CMK (cell line): Measurements from ENCODE around the gene TMPRSS13.

ENCODE experiments used
- DNase-seq: peaks from one replicate; pipeline ENCODE4 v3.0.0-alpha.2; 2010; ENCODE audit warnings: low read depth

TMPRSS13 gene

DNA sequence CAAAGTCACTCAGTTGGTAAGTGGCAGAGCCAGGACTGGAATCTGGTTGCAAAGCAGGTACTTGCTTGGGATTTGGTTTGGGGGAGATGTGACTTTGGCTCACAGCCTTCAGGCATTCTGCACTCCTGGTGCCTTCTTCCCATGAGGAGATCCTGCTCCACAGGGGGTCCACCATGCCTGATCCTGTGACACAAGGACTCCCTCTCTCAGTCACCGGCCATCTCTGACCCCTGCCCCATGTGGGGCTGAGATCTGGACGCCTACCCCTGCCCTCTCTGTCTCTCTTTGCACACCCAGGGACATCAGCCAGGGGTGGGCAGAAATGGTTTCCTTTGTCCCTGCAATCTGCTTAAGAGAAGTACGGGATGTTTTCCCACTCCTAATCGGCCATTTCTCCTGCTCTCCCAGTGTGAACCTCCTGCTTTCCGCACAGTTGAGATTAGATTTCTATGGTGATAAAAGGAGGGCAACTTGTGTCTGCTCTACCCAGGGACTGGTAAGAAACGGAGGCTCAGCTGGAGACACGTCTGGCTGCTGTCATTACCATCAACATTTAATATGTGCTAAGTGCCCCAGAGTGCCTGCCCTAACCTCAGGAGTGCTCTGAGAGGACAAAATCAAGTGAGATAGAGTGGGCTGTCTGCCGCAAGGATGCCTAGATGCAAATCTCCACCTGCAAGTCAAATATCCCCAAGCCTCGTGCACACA, 41.6 kb downstream of the TMPRSS13 start:
- no peak for DNase-seq

DNA sequence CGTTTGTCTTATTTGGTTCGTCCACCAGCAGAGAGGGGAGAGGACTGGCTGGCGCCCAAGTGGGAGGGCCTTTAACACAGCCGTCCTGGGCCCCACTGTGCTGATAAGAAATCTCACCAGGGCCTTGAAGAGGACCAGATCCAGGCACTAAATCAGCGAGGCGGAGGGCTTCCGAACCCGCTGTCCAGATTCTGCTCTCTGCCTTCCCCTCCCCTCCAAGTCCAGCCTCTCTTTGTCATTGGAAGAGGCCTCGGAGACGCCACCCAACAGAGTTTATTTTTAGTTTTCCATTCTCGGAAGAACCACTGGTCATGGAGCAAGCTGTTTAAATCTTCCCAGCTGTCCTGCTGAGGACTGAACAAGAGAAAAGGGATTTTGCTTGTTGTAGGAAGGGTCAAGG, 43.4 kb downstream of the TMPRSS13 start:
- no peak for DNase-seq

- DNase-seq: no peak
Measured at GRCh38 chr11:117884994-117885393, 44.2 kb downstream of the TMPRSS13 start.

- no peak for DNase-seq
Measured at GRCh38 chr11:117883063-117883462, 46.1 kb downstream of the TMPRSS13 start.

GRCh38 chr11:117882311-117882905, 46.8 kb downstream of the TMPRSS13 start:
- no peak for DNase-seq

GRCh38 chr11:117881217-117881616, 48.0 kb downstream of the TMPRSS13 start:
- no peak for DNase-seq

DNA sequence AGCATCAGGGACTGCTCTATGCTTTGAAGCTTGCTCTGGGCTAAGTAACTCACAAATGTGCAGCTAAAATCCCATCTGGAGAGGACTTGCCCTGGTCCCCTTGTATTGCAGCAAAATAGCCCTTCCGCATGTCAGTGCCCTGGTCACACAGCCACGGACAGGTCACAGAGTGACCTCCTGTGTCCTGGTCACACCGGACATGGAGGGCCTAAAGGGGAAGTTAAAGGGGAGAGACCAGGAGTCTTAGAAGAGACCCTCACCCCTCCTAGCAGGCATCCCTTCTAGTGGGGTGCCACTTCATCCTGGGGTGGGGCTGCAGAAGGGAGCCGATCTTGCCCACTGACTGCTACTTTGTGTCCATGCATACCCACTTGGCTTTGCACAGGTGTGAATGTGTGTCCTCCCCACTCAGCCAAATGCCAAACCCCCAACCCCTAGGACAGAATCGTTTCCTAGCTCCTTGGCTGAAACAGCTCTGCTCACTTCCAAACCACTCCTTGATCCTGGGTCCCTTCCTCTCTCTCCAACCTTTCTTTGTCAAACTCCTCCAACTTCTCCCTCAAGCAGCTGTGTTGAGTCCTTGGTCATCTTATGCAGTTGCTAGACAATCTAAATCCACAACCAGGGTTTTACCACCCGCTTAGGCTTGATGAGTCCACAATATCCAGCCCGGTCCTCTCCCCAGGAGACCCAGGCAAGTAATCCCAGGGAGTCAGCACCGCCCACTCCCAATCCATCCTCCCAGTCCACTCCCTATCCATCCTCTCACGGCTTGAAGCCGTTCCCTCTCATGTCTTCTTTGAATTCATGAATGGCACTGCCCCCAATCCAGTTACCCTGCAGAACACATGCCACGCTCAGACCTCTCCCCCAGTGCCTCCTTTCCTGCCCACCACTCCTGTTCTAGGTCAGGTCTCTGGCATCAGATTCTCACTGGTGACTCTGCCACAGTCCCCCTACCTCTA, 49.4 kb downstream of the TMPRSS13 start:
- DNase-seq: no peak

DNA sequence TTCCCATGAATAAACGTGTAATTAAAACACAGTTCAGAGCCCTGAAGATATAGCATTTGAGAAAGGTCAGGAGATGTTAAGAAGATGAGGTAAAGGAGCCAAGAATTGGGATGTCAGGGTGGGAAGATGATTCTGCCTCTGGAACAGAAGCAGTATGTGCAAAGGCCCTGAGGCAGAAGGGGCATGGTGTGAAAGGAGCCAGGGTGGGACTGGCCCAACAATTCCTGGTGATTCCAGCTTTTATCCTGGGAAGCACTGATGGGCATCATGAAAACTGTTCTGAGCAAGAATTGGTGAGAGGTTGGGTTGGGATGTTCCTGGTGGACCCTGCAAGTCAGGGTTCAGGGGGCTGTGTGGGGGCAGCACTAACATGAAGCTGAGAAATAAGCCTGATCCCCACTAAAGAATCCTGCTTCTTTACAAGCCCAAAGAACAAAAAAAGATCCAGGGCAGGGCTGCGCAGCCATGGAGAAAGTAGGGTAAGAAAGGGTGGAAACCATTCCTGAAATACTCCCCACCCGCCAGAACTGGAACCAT, 50.2 kb downstream of the TMPRSS13 start:
- no peak for DNase-seq

- DNase-seq: no peak
Measured at GRCh38 chr11:117878314-117878938, 50.8 kb downstream of the TMPRSS13 start.

GRCh38 chr11:117877120-117877784, 52.0 kb downstream of the TMPRSS13 start:
- DNase-seq: no peak

GRCh38 chr11:117876341-117877119, 52.7 kb downstream of the TMPRSS13 start, which contains the start of gene FXYD6:
Gene FXYD6 (minus strand): TSS chr11:117876658. CDS start chr11:117842776, 33,882 bp downstream.
- DNase-seq: no peak

DNA sequence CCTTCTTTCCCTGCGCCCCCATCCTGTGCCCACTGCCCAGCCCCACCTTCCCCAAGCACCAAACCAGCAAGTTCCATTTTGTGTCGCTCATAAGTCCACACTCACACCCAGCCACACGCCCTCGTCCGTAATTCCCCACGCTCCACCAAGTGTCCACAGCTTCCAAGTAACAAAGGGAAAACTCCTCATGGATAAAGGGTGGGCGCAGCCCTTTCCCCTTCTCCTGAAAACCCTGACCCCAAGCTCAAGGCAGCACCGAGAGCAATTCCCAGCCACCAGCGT, 53.2 kb downstream of the TMPRSS13 start:
- DNase-seq: no peak

DNA sequence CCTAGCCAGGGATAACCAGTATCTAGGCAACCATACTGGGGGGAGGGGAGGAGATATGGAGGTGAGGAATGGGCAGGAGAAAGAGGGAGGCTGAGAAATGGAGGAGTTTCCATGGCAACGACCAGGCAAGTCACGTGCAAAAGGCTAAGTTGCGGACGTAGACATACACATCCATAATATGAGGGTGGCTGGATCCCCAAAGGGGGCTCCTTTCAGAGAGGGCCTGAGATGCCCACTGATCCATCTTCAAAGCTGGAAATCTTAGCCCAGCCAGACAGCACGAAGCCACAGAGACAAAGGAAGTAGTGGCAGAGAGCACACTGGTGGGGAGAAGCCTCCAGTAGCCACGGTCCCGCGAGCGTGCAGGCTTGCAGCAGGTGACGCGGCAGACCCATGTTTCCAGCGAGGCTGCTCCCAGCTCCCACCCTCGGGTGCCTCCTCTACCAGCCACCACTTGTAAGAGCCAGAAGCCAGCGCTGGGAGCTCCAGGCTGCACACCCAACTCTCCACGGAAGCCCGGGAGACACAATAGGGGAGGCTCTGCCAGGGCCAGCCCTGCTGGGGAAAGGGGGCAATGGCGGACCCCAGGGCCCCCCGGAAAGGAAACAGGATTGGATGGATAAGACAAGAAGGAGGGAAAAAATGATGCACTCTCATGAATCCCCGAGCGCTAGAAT, 53.7 kb downstream of the TMPRSS13 start:
- no peak for DNase-seq

DNA sequence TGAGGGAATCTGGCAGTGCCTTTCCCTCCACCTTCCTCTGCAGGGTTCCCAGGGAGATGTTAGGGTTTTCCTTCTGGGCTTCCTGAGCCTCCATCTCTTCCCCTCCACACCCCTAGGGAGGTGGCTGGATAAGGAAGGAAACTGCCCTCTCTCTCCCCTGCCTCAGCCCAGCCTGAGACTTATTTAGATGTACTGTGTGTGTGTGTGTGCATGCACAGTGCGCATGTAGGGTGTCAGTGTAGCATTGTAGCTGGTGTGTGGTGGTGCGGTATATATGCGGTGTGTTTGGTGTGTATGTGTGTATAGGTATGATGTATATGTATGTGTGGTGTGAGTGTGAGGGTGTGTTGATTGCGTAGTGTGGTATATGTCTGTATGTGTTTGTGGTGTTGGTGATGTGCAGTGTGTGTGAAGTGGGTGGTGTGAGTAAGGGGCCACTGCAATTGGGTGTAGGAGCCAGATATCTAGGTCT, 54.3 kb downstream of the TMPRSS13 start:
- DNase-seq: no peak

GRCh38 chr11:117874253-117874909, 54.8 kb downstream of the TMPRSS13 start:
- DNase-seq: no peak

DNA sequence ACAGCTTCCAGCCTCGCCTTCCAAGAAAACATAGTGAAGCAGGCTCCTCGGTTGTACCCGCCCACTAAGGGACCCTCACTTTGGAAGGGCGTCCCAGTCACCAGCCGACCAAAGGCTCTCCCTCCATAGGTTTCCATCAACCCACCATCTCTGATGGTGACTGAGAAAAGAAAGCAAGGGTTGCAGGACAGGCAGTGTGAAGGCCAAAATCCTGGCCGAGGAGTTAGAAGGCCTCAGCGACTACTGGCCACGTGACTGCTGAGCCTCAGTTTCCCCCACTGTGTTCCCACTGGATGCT, 55.4 kb downstream of the TMPRSS13 start:
- no peak for DNase-seq

- DNase-seq: no peak
Measured at GRCh38 chr11:117872975-117873827, 56.0 kb downstream of the TMPRSS13 start.

DNA sequence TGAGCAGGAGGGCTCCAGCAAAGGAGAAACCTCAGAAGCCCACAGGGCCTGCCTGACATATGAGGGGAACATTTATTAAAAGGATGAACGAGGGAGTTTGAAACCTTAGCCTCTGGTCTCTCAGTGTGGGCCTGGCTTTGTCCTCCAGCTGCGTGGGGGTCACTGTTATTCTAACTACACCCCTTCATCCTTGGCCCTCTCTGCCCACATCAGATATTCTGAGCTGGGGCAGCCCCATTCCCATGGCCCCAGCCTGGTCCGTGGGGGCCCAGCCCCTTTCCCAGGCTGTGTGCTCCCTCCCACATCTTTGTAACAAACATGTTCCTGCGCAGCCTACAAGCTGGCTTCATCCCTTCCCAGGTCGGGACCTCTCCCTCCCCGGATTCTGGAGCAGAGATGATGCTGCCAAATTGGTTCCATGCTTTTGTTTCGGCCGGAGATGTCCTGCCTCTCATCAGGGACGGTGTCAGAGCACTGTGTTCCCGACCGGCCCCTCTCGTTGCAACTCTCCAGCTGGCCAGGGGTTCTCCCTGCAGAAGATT, 56.7 kb downstream of the TMPRSS13 start:
- DNase-seq: no peak

GRCh38 chr11:117871784-117872183, 57.4 kb downstream of the TMPRSS13 start:
- no peak for DNase-seq
